CD4-positive, alpha-beta T cell treated with Interleukin-17A for 1 hour (primary cell): ENCODE results near the gene MISP.

Source experiments
- DNase-seq: peaks from one replicate; pipeline ENCODE4 v3.0.0-alpha.2; 2020

MISP gene

DNA sequence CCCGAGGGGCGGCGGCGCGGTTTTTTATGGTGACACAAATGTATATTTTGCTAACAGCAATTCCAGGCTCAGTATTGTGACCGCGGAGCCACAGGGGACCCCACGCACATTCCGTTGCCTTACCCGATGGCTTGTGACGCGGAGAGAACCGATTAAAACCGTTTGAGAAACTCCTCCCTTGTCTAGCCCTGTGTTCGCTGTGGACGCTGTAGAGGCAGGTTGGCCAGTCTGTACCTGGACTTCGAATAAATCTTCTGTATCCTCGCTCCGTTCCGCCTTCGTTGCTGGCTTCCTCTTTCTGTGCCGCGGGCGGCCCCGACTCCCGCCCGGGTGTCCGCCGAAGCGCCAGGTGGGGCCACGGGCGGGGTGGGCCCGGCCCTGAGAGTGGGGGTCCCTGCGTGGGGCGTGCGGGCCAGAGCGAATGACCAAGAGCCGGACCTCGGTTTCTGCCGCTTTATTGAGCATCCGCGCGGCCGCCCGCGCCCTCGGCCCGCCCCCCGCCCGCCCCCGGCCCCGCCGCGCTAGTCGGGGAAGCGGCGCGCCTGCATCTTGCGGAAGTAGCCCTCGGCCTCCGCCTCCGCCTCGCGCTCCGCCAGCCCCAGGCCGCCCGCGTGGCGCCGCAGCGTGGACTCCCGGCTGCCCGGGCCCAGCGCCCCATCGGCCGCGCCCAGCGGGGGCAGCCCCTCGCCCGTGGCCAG lies 61.3 kb downstream of the MISP start:
- DNase-seq = no peak

- no peak for DNase-seq
Observed at GRCh38 chr19:812747-813218, 61.9 kb downstream of the MISP start.

GRCh38 chr19:813219-814151 lies 62.6 kb downstream of the MISP start:
- no peak for DNase-seq
